Measurements from ENCODE around the gene FGD5.
"Not testable (repeated sequence)": the region's sequence is repeated elsewhere in the genome, so short reads cannot be mapped to it uniquely, and the experiment has no call there.

The FGD5 gene

DNA sequence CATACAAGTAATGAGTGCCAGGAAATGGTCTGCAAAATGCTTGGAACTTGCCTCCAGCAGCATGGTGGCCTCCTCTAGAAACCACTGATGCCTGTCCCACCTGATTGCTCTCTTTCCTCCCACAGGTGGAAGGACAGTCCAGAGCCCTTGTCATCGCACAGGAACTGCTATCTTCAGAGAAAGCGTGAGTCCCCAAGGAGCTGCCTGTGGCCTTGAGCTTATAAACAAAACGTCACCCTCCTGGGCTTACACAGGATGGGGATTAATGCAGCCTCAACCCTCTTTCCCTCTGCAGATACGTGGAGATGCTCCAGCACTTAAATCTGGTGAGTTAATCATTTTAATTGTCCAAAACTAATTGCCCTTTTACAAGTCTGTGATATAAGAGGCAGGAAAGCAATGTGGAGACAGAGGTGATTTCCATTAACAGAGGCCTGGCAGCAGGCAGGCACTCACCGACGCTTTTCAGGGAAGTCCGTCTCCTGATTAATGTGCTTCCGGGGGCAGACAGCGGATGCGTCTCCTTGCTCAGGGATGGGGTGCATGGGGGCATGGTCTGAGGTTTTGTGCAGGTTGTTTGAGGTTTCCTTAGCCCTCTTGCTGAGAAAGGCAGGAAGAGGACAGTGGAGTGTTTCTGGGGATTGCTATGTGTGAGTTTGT is 61.8 kb downstream of the FGD5 start:
- DNase-seq = no peak

DNA sequence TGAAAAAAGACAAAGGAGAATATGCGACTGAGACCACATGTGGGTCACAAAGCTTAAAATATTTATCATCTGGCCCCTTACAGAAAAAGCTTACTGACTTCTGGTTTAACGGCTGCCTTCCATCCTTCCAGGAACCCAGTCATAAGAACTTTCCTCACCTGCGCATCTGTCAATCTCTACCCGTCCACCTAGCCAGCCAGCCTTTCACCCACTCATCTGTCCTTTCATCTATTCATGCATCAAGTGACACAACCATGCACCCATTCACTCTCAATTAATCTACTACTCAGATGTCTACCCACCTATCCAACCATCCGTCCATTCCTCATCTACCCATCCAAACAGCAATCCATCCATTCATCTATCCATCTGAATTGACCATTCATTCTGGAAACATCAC is 64.5 kb downstream of the FGD5 start:
- DNase-seq = no peak

GRCh38 chr3:14884665-14885064 is 65.9 kb downstream of the FGD5 start:
- no peak for DNase-seq

GRCh38 chr3:14885307-14885706 is 66.5 kb downstream of the FGD5 start:
- no peak for DNase-seq

DNA sequence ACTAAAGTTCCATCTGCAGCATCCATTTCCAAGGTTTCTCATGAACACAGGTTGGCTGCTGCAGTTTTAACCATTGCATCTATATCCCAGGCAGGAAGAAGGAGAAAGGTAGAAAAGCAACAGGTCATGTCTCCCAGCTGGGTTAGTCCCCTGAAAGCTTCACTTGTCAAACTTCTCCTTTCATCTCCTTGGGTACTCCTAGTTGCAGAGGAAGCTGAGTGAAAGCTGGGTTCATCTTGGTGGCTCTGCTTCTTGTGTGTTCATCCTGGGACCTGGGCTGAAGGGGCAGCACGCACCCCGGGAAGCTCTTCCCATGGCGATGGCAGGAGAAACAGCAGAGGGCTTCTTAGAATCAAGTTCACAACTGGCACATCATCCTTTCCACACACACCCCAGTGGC is 67.3 kb downstream of the FGD5 start:
- no peak for DNase-seq

- DNase-seq = no peak
Measured at GRCh38 chr3:14889205-14889604, 70.4 kb downstream of the FGD5 start.

DNA sequence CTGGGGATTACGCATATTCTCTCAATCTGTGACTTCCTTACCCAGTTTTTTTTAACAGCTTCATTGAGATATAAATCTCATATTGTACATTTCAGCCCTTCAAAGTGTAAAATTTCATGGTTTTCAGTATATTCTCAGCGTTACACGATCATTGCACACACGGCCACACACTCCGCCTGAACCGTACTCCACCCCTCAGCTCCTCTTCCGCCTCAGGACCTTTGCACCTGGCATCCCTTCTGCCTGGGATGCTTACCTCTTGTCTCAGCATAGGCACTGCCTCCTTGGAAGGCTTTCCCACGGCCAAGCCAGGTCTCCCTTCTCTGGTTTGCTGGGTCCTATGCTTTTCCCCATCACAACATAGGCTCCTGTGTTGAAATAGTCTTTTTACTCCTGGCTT is 71.2 kb downstream of the FGD5 start:
- no peak for DNase-seq

DNA sequence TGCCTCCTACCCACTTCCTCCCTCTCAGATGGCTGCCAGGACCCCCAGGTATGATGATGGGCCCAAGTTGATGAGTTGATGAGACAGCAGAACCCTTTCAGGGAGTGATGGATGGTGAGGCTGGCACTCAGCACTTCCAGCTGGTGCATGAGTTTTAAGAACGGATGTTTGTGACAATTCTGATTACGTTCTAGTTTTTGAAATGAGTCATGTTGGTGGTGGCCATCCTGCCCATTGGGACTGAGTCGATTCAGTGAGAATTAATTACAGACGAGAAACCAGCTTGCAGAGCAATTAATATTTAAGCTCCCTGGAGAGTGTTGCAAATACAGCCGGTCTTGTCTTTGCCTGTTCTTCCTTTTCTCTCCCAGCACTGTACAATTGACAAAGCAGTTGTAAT is 71.7 kb downstream of the FGD5 start:
- no peak for DNase-seq

DNA sequence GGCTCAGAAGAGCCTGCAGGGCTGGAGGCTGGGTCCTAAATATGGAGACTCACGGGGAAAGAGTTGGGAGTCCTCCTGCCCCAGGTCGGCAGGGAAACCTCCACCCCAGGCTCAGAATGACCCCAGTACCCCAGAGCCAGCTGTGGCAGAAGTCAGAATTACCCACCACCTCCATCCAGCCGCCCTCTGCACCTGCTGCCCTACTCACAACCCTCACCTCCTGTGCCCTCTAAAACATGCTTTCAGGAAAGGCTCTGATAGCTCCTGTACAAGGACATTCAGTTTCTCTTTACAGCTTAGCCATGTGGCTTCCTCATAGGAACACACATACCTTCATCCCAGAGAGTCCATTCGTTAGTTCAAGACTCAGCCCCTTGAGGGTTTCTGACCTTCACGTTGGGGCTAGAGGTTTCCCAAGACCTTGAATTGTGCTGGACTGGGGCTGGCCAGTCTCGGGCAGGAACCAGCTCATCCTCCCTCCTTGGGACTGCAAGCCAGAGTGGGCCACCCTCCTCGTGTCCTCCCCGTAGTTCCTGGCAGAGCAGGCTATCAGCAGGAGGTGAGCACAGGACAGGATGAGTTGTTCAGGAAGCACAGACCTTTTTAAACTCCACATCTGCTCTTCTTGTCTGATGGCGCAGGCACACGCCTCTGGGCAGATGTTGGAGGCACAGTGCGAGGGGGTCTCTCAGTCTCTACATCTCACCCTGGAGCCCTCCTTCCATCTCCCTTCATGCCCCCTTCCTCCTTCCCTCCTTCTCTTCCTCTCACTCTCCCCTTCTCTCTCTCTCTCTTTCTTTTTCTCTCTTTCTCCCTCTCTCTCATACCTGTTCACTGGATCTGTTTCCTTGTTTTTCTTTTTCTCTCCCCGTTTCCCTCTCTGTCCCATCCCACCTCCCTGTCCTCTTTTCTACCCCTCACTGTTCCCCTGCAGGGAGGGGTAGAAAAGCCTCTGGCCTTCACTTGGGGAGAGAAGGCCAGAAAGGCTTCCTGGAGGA is 72.7 kb downstream of the FGD5 start:
- no peak for DNase-seq

GRCh38 chr3:14892226-14892625 is 73.5 kb downstream of the FGD5 start:
- no peak for DNase-seq

DNA sequence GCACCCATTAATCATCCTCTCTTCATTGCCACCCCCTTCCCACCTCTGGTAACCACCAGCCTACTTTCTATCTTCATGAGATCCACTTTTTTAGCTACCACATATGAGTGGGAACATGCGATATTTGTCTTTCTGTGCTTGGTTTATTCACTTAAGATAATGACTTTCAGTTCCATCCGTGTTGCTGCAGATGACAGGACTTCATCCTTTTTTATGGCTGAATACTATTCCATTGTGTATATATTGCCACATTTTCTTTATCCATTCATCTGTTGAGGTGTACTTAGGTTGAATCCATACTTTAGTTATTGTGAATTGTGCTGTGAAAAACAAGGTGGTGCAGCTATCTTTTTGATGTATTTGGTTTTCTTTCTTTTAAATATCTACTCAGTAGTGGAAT is 75.3 kb downstream of the FGD5 start:
- no peak for DNase-seq

GRCh38 chr3:14897266-14897665 is 78.5 kb downstream of the FGD5 start:
- no peak for DNase-seq

DNA sequence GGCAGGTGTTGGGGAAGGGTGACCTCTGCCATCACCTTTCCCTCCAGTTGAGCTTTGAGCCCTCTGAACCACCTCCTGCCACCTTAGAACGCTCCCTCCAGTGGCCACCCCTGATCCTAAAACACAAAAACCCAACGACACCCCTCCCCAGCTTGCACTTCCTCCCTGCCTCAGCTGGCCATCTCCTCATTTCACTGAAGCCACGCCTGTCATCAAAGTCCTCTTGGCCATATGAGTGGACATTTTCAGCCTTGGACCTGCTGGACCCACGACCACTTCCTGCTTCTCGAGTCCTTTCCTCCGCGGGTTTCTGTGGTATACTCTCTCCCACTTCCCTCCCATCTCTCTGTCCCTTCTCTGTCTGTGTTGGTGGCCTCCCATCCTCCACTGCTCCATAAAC is 80.2 kb downstream of the FGD5 start:
- DNase-seq = no peak

DNA sequence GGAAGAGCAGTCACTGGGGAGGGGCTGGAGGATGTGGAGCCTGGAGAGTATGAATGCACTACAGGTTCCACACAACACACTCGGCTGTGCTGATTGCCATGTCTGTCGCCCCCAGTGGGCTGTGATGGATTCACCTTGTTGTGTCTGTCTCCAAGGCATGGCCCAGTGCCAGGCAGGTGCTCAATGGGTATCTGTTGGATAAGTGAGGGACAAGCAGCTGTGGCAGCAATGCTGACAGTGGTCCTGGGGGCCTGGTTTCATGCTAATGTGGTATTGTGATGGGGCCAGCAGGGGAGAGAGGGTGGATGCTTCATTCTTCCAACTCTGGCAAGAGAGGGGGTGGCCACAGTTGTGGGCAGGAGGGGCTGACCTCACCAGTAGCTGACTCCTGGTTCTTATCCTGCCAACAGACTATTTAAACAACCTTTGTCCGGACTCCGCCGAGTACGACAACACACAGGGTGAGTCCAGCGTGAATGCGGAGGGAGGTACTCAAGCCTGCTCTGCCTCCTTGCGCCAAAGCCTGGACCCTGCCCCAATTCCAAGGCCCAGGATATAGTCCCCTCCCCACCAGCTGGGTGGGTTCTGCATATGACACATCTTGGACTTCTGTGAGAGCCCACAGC is 81.3 kb downstream of the FGD5 start:
- DNase-seq = no peak

GRCh38 chr3:14900881-14901873 is 82.4 kb downstream of the FGD5 start:
- DNase-seq = no peak

DNA sequence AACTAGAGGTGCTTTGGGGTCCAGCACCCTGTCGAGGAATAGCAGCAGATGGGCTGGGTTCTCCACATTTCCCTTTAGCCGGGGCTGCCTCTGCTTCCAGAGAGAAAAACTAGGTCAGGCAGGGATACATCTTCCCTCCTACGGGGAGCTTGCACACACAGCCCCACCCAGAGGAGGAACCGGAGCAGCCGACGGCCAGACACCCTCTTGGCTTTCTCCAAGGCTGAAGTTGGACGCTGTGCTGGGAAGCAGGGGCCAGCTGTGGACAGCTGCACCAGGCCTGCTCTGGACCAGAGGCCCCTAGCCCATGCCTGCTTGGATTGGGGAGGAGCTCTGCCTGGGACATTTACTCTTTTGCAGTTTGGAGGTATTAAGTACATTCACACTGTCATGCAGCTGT is 84.0 kb downstream of the FGD5 start:
- DNase-seq = no peak

DNA sequence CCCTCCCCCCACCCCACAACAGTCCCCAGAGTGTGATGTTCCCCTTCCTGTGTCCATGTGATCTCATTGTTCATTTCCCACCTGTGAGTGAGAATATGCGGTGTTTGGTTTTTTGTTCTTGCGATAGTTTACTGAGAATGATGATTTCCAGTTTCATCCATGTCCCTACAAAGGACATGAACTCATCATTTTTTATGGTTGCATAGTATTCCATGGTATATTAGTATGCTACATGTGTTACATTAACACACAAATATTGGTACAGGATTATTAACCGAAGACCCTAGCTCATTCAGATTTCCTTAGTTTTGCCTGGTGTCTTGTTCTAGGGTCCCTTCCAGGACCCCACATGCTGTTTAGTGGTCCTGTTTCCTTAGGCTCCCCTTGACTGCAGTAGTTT is 84.7 kb downstream of the FGD5 start:
- not testable (repeated sequence) for DNase-seq

GRCh38 chr3:14905055-14905657 is 86.4 kb downstream of the FGD5 start:
- no peak for DNase-seq

DNA sequence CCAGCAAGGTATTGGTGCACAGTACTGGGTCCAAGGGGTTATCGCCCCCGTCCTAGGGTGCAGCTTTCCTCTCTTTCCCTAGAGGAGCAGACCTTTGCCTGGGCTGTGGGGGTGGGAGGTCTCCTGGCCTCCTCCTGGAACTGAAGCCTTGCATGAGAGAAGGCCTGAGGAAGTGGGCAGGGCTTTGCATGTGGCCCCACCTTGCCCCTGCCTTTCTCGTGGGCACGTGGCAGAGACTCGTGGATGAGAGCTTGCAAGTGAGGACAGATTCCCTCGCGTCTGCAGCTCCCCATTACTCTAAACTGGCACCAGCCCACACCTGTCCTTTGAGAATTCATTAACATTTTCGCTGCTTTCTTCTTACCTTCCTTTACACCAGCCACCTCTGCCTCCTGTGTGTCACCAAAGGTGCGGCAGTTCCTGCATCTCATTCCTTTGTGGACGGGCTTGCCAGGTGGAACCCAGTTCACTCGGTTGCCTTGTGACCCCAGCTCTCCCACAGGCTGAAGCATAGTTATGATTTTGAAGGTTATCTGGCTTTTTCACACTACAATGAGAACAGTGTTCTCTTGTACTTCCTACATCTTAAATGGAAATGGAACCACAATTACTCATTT is 87.7 kb downstream of the FGD5 start:
- no peak for DNase-seq

- no peak for DNase-seq
Measured at GRCh38 chr3:14907043-14907966, 88.5 kb downstream of the FGD5 start.

- DNase-seq = no peak
Measured at GRCh38 chr3:14909250-14909649, 90.5 kb downstream of the FGD5 start.
